ENCODE data around the gene NSG1.

DNA sequence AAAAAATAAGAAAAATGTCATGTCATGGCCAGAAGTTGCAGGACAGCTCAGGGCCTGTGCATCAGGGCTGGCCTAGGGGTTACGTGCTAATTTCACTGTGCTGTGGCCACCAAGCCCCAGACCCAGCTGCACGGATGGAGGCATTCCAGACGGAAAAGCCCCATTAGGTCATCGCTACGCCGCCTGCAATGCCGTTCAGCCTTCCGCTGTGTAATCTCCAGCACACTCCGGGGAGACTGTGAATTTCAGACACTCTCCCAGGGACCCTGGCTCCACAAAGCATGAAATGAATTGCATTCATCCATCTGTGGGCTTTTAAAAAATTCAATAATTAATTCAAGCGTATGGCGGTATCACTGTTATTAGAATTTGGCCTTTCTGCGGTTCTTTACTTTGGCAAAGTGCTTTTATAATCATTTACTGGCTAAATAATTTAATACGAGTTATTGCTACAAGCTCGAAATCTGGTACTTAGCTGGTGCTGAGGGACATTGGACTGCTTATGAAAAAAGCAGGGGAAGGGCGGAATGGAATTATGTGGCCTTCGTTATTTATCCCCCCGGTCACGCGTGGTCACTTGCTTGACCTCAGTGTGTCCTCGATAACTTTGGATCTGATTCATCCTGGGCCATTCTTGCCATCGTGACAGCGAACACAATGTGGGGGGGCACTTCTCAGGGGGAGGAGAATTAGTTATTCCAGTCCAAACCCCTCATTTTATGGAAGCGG lies 9.0 kb upstream of the NSG1 start:
- TF ChIP-seq, protein P1, sequence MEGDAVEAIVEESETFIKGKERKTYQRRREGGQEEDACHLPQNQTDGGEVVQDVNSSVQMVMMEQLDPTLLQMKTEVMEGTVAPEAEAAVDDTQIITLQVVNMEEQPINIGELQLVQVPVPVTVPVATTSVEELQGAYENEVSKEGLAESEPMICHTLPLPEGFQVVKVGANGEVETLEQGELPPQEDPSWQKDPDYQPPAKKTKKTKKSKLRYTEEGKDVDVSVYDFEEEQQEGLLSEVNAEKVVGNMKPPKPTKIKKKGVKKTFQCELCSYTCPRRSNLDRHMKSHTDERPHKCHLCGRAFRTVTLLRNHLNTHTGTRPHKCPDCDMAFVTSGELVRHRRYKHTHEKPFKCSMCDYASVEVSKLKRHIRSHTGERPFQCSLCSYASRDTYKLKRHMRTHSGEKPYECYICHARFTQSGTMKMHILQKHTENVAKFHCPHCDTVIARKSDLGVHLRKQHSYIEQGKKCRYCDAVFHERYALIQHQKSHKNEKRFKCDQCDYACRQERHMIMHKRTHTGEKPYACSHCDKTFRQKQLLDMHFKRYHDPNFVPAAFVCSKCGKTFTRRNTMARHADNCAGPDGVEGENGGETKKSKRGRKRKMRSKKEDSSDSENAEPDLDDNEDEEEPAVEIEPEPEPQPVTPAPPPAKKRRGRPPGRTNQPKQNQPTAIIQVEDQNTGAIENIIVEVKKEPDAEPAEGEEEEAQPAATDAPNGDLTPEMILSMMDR (IDR thresholded peaks at IDR 0.05; ENCODE audit: insufficient read depth, low read depth, low read length) = no peak
- TF ChIP-seq EZH2 (IDR thresholded peaks at IDR 0.05; ENCODE audit: insufficient read depth, low read length) = no peak

All from astrocyte (in vitro differentiated cells and primary cell).